Ramos (cell line): ENCODE results near the gene IDE.
"Not testable (repeated sequence)": the region's sequence is repeated elsewhere in the genome, so short reads cannot be mapped to it uniquely, and the experiment has no call there.

Source experiments
- in situ Hi-C: fragments of 300-500 bp; cut with MboI; formaldehyde crosslinking; loops from one replicate; pipeline ENCODE4 v1.14.3; 2022; ENCODE audit warnings: low sequenced_read_pairs; ENCODE audit not compliant: unreplicated experiment

IDE gene

DNA sequence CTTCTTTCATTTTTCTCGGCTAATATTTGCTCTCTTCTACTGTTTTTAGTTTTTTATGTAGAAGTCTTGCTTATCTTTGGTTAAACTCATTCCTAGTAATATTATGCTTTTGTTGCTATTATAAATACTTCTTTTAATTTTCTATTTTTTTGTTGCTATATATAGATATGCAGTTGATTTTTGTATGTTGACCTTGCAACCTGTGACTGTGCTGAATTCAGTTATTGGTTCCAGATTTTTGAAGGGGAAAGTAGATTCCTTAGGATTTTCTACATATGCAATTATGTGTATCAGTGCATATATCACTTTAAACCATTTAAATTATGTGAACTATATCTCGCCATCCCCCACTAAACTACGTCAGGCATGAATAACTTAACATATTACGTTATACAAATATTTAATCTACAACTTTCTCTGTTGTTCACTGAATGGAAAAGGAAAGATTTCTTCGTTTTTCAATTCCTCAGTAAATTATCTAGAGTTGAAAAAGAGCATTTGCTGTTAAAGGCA is 71.5 kb downstream of the IDE start:
- in situ Hi-C loops = no loop called here

DNA sequence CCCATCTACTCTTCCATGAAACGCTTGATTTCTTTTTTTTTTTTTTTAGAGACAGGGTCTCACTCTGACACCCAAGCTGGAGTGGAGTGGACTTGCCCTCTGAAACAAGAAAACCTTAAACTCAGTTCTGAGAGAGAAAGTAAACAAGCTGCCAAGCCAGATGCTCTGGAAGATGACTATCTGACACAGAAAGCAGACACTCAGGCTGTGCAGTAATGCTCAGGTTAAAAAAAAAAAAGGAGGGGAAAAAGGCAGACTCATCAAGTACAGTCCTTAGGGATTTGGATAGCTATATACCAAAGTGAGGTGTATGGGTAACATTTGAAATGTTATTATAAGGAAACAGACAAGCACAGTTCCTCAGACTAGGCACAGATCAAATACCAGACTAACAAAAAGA is 80.5 kb downstream of the IDE start:
- in situ Hi-C loops = no loop called here

DNA sequence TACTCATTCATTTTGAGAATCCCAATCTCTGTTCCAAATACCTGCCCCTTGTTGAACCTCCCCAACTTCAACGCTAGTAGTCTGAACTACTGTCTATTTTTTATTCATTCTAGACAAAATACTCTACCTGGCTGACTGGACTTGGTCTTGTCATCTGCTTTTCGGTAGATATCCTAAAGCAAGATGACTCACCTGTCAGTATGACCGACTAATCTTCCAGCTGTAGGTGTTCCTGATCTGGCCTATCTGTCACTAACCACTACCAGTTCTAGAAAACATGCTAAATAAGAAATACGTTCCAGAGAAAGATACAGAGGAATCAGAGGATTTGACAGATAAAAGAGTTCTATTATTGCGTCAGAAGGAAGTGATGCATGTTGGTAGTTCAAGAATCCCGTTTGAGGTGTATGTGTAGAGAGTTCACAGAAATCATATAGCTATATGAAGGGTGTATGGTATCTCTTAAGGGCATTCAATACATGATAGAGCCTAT is 81.1 kb downstream of the IDE start:
- in situ Hi-C loops = no loop called here

DNA sequence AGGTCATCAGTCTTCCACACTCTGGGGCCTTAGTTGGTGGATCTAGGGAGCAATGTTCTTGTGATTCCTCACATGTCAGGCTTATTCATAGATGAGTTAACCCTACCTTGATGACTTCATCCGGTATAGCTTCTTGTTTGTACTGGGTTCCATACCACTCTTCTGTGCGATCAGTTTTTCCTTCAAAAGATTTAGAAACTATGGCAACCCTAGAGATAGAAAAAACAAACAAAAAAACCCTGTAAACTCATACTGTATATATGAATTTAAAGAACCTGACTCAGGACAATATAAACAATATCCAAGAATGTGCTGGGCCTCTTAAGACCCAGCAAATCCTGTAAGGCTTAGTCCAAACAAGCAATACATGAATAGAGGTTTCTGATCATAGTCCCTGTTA is 83.5 kb downstream of the IDE start:
- in situ Hi-C loops = no loop called here

DNA sequence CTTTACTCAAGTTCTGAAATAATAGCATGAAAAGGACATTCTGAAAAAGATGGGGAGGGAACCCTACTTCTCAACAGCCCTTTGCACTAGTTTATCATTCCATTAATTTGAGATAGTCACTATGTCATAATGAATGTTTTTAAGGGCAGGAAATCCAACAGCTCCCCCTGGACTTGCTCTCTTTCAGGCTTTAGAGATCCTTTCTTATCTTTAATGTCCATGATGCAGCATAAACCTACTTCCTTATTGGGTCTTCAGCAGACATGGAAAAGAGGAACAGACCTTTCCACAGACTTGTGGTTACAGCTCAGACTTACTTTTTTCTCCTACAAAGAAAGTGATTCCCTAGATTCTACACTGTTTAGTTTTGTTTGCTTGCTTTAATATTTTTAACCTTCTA is 87.3 kb downstream of the IDE start:
- in situ Hi-C loops = no loop called here

DNA sequence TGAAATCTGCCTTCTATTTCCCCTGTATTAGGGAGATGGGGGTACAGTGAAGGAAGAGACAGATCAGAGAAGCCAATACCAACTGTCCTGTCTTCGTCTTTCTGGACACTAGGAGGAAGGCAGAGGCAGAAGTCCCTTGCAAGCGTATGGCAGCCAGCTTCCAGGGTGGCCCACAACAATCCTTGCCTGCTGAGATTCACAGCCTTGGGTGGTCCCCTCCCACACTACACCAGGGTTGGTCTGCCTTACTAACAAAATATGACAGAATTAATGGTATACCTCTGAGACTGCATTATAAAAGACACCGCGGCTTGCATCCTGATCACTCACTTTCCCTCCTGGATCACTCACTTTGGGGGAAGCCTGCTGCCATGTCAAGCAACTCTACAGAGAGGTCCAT is 90.4 kb downstream of the IDE start:
- in situ Hi-C loops = no loop called here

DNA sequence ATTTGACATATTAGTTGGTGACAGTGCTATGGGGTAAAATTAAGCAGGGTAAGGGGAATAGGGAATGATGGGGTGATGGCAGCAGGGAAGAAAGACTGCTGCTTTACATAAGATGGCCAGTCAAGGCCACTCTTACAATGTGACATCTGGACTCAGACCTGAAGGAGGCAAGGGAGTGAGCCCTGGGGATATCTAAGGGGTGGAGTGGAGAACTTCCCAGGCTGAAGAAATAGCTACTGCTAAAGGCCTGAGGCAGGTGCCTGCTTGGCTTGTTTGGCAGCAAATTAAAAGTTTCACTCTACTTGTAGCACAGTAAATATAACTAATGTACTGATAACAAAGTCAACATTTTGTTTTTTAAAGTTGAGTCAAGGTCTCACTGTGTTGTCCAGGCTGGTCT is 93.5 kb downstream of the IDE start:
- in situ Hi-C loops = no loop called here

DNA sequence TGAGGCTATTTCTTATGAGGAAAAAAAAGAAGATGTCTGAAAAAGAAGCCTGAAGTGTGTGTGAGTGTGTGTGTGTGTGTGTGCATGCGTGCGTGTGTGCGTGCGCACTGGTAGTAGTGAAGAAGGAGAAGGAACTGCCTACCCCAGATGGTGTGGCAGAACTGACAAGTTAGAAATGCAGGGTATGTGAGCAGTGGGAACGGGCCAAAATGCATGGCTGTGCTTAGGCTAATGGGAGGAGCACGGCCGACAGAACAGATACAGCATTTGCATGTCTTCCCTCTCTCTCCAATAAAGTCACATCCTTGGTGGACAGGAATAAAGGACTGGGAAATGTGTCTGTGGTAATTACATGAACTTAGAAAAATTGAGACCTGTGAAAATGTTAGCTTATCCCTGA is 94.3 kb downstream of the IDE start:
- in situ Hi-C loops = no loop called here

DNA sequence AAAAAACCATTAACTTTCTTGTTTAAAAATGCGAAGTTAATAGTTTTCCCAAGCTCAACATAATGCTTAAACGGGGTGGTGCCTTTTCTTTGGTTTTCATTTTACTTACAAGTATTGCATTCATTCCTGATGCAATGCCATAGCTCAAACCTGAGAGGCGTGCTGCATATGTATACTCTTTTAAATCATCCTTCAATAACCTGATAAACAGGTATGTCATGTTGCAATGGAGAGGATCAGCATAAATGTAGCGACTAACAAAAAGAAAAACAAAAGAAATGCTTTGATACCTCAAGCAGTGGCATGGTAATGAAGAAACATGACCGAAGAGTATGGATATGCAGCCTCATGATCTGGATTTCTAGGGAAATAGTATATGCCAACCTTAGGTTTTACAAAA is 95.4 kb downstream of the IDE start:
- in situ Hi-C loops = no loop called here

DNA sequence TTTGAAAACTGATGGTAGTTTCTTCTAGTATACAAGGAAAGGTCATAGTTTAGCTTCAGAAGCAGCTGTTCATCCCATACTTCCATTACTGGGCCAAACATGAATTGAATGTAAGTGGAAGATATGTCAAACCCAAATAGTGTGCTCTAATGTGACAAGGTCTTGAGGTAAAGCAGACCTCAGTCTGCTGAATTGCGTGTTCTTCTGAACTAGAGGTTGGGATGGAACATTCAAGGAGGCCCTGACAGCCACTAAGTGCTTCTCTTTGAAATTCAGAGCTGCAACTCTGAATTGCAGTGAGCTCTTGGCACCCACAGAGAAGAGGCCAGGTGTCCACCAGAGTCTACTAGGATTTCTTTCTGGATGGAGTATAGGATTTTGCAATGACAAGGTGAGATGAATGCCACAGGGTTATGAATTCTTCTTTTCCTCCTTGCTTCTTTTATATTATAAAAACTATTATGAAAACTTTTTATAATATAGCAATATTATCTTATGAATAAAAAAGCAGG is 98.5 kb downstream of the IDE start:
- in situ Hi-C loops = no loop called here

DNA sequence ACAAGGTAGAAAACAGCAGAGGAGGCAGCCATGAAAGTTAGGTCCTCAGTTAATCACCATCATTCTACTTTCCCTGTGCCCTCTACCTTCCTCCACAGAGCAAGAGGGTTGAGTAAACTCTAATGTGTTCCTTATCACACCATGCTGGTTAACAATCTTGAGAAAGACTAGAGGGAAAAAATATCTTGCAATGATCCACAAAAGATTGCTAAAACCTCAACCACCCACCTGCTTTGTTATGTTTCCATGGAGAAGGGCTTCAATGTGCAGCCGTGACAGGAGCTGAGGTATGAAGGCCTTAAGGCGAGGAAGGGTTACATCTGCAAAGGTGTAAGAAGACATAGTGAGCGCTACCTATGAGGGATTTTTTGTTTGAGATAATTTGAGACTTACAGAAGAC is 103.9 kb downstream of the IDE start:
- in situ Hi-C loops = no loop called here

DNA sequence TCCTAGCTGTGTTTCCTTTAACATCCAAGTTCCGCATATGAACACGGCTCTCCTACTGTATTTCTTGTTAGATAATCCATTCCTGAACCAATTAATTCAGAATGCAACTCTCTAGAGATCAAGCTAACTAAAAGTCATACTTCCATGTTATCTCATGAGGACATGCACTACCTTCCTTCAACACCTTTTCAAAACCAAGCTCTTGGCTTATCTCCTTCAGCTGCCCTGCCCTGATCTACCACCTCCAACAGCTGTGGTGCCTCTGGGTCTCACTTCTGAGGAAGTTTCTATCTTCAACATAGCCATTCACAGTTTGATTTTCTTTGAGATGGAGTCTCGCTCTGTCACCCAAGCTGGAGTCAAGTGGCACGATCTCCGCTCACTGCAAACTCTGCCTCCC is 109.5 kb downstream of the IDE start:
- in situ Hi-C loops = no loop called here

DNA sequence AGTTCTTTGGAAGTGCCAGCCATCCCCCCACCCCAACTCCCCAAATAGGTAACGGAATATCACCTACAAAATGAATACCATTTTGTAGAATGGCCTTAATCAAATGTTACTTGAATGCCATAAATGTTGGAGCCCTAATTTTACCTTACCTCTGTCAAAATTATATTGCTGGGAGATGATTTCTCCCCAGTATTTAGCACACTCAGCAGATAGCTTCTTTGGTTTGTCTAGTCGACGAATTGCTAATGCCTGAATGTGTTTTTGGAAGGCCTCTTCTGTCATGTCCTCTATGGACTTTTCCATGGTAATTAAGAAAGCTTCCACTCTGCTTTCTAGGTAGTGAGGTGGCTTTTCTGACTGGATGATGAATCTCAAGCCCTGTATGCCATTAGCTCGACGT is 110.3 kb downstream of the IDE start:
- in situ Hi-C loops = no loop called here

DNA sequence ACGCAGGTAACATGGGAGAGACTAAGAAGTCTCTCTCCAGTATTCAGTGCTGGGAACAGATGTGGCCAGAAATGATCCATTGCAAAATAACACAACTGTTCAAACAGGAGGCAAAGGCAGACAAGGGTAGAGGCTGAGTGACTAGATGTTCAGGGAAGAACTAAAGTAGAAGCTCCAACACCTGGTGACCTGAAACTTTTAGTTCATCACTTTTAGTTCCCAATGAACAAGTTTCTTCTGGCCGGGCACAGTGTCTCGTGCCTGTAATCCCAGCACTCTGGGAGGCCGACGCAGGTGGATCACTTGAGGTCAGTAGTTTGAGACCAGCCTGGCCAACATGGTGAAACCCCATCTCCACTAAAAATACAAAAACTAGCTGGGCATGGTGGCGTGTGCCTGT is 118.9 kb downstream of the IDE start:
- in situ Hi-C loops = not testable (repeated sequence)

DNA sequence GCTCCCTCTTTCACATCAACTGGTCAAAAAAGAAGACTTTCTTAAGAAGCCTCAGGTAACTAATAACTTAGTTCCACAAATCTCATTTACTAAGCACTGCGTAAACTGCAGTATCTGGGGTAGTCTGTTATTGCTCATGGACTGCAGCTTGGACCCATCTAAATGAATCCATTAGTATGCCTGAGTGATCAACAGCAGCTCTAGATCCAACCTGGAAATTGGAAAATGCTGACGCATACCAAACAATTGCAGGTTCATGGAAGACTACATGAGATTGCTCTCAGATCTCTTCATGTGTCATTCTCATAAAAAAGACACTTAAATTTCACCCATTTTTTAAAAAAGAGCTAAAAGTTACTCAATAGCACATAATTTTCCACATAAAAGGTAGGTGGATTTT is 121.6 kb downstream of the IDE start:
- in situ Hi-C loops = no loop called here

DNA sequence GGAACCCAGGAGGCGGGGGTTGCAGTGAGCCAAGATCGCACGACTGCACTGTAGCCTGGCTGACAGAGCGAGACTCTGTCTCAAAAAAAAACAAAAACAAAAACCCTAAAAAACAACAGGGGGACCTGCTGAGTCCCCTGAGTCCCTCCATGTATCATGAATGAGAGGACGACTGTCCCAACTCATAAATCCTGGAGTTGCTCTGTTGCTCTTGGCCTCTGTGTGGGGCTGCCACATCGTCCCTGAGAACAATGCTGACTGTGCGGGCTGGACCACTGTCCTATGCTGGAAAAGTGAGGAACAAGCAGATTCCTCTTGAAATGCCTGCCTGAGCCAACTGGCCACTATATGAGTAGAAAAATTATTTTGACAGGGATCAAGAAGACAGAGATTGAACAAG is 122.5 kb downstream of the IDE start:
- in situ Hi-C loops = no loop called here

DNA sequence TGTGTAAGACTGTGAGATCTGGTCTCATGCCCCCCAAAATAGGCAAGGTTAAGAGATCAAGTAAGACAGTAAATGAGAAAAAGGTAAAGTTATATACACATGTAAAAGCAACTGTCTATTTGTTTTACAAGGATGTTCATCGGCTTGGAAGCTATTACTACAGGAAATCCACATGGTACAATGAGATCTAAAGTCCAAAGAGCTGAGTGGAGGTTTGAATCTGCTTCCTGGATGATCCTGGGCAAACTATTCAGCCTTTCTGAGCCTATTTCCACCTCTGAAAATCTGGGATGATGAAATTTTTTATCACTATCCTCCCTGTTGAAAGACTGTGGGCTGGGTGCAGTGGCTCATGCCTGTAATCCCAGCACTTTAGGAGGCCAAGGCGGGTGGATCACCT is 123.0 kb downstream of the IDE start:
- in situ Hi-C loops = no loop called here

DNA sequence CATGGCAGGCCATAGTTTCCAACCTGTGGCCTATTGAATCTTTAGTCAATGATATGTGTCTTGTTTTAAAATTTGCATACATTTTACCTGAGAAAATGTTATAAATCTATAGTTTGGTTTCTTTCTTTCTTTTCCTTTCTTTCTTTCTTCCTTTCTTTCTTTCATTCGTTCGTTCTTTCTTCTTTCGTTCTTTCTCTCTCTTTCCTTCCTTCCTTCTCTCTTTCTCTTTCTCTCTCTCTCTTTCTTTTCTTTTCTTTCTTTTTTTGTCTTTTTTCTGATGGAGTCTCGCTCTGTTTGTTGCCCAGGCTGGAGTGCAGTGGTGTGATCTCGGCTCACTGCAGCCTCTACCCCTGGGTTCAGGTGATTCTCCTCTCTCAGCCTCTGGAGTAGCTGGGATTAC is 133.3 kb downstream of the IDE start:
- in situ Hi-C loops = no loop called here

DNA sequence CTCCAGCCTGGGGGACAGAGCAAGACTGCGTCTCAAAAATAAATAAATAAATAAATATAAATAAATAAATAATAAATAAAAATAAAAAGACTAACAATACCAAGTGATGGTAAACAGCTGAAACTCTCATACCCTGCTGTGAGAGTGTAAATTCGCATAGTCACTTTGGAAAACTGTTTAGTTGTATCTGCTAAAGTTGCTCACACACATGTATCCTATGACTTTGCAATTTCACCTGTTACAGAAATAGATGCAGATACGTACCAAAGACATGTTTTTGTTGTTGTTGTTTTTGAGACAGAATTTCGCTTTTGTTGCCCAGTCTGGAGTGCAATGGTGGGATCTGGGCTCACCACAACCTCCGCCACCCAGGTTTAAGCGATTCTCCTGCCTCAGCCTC is 135.7 kb downstream of the IDE start:
- in situ Hi-C loops = no loop called here

DNA sequence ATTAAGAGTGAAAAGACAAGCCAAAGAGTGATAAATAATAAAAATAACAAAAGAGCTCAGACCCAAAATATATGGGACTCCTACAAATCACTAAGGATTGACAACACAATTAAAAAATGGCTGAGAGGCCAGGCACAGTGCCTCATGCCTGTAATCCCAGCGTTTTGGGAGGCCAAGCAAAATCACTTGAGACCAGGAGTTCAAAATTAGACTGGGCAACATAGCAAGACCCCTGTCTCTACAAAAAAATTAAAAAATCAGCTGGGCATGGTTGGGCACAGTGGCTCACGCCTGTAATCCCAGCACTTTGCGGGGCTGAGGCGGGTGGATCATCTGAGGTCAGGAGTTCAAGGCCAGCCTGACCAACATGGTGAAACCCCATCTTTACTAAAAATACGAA is 137.3 kb downstream of the IDE start:
- in situ Hi-C loops = no loop called here

DNA sequence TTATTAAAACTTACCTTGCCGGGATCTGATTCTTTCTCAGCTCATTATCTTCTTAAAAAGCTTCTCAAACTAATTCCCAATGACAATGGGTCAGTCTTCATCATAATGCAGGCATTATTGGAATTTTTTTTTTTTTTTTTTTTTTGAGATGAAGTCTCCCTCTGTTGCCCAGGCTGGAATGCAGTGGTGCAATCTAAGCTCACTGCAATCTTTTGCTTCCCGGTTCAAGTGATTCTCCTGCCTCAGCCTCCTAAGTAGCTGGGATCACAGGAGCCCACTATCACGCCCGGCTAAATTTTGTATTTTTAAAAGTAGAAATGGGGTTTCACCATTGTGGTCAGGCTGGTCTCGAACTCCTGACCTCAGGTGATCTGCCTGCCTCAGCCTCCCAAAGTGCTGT is 137.8 kb downstream of the IDE start:
- in situ Hi-C loops = not testable (repeated sequence)

DNA sequence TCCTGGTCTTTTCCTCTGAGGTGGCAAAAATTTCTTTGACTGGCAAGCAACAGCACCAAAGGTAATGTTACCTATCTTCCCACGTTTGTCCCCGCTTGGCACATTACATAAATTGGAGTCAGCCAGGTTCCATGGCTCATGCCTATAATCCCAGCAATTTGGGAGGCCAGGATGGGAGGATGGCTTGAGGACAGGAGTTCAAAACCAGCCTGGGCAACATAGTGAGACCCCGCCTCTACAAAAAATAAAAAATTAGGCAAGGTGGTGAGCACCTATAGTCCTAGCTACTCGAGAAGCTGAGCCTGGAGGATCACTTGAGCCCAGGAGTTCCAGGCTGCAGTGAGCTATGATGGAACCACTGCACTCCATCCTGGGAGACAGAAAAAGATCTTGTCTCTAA is 139.5 kb downstream of the IDE start:
- in situ Hi-C loops = loop anchor here (5.0 kb wide), 1 partner anchor 347 kb away; no protein-coding TSS in a partner anchor

DNA sequence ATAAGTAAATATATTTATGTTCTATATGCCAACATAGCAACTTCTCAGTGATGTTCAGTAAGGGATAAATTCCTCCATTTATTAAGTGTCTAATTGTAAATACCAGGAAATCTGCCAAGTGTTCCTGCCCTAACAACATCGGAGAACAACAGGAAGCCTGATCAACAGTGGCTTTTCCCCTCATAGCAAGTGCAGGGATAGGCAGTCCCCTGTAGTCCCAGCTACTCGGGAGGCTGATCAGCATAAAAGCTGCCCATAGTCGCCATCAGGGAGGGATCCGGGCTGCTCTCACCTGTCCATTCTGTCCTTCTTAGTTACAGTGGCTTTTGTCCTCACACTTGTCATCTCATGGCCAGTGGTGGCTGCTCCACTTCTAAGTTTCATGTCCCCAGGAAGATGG is 141.3 kb downstream of the IDE start:
- in situ Hi-C loops = loop anchor here (5.0 kb wide), 1 partner anchor 345 kb away; no protein-coding TSS in a partner anchor
